Pancreas (tissue), 10 donors: ENCODE data around the gene MACROD1. TPM values are rescaled to one million over a fixed set of nuclear protein-coding genes. Genes with fewer than 3 reads are reported as not detected.
"Not testable (repeated sequence)": the region's sequence is repeated elsewhere in the genome, so short reads cannot be mapped to it uniquely, and the experiment has no call there.

Experiments
- ATAC-seq, 4 donors: fragments of 200-7000 bp; cut with Tn5 transposase; one replicate each; pipeline versions ENCODE4 v1.8.0 to v1.9.1; 2020; ENCODE audit warnings: mild to moderate bottlenecking in 4 of 4, moderate library complexity in 4 of 4
- DNase-seq, 6 donors: peaks; one replicate each; pipeline ENCODE4 v3.0.0-alpha.2; 2020
- FAIRE-seq: peaks from 2 replicates; lab custom pipeline; 2012; peaks lifted over from hg19 to GRCh38; lab: Jason Lieb, UNC
- H3K27ac ChIP-seq, 4 donors: fragments of 200-600 bp; sonication (generic); 1 replicate in 3 of 4; 2 replicates in 1 of 4; pipeline versions ENCODE4 v1.5.0 to v1.8.0; 2020
- H3K27me3 ChIP-seq, 4 donors: fragments of 200-600 bp; one replicate each; pipeline ENCODE4 v1.8.0; 2021
- H3K36me3 ChIP-seq, 3 donors: fragments of 200-600 bp; sonication (generic) in 1 of 3; one replicate each; pipeline versions ENCODE4 v1.5.0 to v1.8.0; 2020 to 2021
- H3K4me1 ChIP-seq, 3 donors: fragments of 200-600 bp; one replicate each; pipeline ENCODE4 v1.8.0; 2021
- H3K4me3 ChIP-seq, 4 donors: fragments of 200-600 bp; sonication (generic) in 2 of 4; one replicate each; pipeline versions ENCODE4 v1.5.0 to v1.8.0; 2020 to 2021
- H3K9me3 ChIP-seq, 4 donors: fragments of 200-600 bp; one replicate each; pipeline ENCODE4 v1.8.0; 2021
- WGBS, 2 donors: extraction: QIAGEN DNeasy Blood & Tissue Kit; methylation state at CpG; one replicate each; pipeline ENCODE4 v1.1.7; 2013; 5-methylcytosine and 5-hydroxymethylcytosine counted together
- intact Hi-C, 3 donors: fragments of 100-400 bp; cut with DNase I; formaldehyde crosslinking; loops; one replicate each; pipeline versions ENCODE4 v1.11.1 to v1.14.2; 2022
- polyA plus RNA-seq, 2 donors: library from polyadenylated mRNA; stranded (reverse); fragments of 200-250 nt; gene quantifications; one replicate each; pipeline ENCODE4 v1.2.3, GENCODE V29; 2013
- total RNA-seq, 6 donors: library from RNA; stranded (reverse); fragmentation: NEBNext Ultra II Directional in 4 of 6; extraction: Animal tissue kit (Norgen Biotek cat#: 25700) in 4 of 6; gene quantifications; one replicate each; pipeline versions ENCODE4 v1.2.1 to v1.2.4, GENCODE V29; 2021 to 2023
- TF ChIP-seq, protein P1 (sequence below), 4 donors: fragments of 200-600 bp; sonication (generic) in 3 of 4; IDR thresholded peaks; one replicate each; pipeline versions ENCODE4 v1.5.0 to v1.8.0; 2021; ENCODE audit warnings: antibody characterized with exemption in 4 of 4
- donor health status: healthy with polysubstance abuse.
- donor health status: DM: no; HTN: no; CAD: no; lungs with moderate emphysema.
- donor health status: DM: no; HTN: no; CAD: no.
- donor health status: control.
- donor health status: control.
- donor health status: Bipolar disorder and iron deficiency.
- donor health status: DM: yes; HTN: yes; CAD: no.
- donor health status: DM: no; HTN: no; CAD: no.
- donor health status: DM: no; HTN: no; CAD: no.
- donor health status: DM: yes; HTN: yes; CAD: no.

MACROD1 gene
- total and polyA plus RNA-seq, 8 donors: 26.0 to 126 (median 34.8) TPM

DNA sequence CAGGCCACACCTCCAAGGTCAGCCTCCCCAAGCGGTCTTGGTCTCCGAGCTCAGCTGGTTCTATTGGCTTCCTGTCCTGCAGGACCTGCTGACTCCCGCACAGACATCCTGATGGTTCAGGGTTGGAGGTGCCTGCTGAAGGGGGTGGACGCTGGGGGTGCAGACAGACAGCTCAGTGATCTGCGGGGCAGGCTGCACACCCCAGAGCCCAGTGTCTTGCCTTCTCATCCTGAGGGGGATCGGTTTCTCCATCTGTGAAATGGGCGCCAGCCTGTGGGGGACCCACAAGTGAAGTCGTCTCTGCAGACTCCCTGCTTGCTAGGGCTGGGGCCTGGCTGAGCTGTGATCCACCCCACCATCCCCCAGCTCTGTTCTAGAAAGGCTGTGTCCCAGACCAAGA lies 116.4 kb downstream of the MACROD1 start:
- 95 to 98% methylated on average over 8 of the region's 8 CpGs for WGBS, 2 donors
- no peak for FAIRE-seq
- intact Hi-C loops: no loop called here

DNA sequence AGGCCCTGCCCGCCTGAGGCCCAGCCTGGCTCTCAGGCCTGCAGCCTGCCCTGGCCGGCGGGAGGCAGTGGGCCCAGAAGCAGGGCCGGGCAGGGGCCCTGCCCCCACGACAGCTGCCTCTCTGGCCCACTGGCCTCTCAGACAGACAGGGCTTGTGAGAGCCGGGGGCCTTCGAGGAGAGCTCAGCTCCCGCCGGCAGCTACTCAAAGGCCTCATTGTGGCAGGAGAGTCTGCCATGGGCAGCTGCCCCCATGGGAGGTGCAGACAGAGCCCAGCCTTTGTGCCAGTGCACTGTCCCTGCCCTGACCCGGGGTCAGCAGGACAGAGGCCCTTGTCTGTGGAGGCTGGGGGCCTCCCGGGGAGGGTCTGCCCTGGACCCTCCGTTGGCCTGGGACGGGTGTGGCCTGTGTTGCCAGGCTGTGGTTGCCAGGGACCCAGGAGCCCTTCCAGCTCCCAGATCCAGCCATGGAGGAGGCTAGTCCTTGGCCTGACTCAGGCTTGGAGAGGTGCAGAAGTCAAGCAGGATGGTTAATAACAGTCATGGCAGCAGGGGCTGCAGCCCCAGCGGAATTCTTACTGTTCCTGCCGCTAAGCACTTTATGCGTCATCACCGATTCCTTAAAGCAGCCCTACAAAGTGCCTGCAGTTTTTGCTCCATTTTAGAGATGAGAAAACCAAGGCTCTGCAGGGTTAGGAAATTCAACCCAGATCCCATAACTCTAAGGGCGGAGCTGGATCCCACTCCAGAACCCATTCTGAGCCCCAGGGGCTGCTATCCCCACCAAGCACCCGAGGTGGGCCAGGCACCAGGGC lies 117.7 kb downstream of the MACROD1 start:
- H3K4me1 ChIP-seq: no peaks in the 10 kb centered on the region
- ATAC-seq: peak in 1 of 4 donors; percentile 14
- DNase-seq: peak in 1 of 6 donors; percentile 64
- FAIRE-seq: no peak
- intact Hi-C loops: no loop called here
- H3K27ac ChIP-seq: no peak overlapping the region
- TF ChIP-seq, protein P1, sequence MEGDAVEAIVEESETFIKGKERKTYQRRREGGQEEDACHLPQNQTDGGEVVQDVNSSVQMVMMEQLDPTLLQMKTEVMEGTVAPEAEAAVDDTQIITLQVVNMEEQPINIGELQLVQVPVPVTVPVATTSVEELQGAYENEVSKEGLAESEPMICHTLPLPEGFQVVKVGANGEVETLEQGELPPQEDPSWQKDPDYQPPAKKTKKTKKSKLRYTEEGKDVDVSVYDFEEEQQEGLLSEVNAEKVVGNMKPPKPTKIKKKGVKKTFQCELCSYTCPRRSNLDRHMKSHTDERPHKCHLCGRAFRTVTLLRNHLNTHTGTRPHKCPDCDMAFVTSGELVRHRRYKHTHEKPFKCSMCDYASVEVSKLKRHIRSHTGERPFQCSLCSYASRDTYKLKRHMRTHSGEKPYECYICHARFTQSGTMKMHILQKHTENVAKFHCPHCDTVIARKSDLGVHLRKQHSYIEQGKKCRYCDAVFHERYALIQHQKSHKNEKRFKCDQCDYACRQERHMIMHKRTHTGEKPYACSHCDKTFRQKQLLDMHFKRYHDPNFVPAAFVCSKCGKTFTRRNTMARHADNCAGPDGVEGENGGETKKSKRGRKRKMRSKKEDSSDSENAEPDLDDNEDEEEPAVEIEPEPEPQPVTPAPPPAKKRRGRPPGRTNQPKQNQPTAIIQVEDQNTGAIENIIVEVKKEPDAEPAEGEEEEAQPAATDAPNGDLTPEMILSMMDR (IDR thresholded peaks at IDR 0.05): no peak
- no peaks in the 10 kb centered on the region for H3K9me3 ChIP-seq
- H3K4me3 ChIP-seq: no peak overlapping the region
- no peaks in the 10 kb centered on the region for H3K27me3 ChIP-seq
- H3K36me3 ChIP-seq: no peaks in the 10 kb centered on the region
- WGBS, 2 donors: 87 to 88% methylated on average over 19 of the region's 19 CpGs

More for the DNA sequence above, 116.4 kb downstream of the MACROD1 start:
- no peaks in the 10 kb centered on the region for H3K4me1 ChIP-seq
- no peak overlapping the region for H3K4me3 ChIP-seq
- no peaks in the 10 kb centered on the region for H3K27me3 ChIP-seq
- no peaks in the 10 kb centered on the region for H3K36me3 ChIP-seq
- ATAC-seq (no peak), DNase-seq (no peak)
- no peak overlapping the region for H3K27ac ChIP-seq
- TF ChIP-seq, protein P1 (IDR thresholded peaks at IDR 0.05): no peak
- no peaks in the 10 kb centered on the region for H3K9me3 ChIP-seq

GRCh38 chr11:64047373-64047772 lies 118.5 kb downstream of the MACROD1 start:
- intact Hi-C loops, H3K27ac ChIP-seq, FAIRE-seq, DNase-seq, H3K9me3 ChIP-seq, H3K4me3 ChIP-seq, H3K27me3 ChIP-seq, ATAC-seq, H3K36me3 ChIP-seq, H3K4me1 ChIP-seq: not testable (repeated sequence)
- 92 to 94% methylated on average over 8 of the region's 8 CpGs for WGBS, 2 donors

DNA sequence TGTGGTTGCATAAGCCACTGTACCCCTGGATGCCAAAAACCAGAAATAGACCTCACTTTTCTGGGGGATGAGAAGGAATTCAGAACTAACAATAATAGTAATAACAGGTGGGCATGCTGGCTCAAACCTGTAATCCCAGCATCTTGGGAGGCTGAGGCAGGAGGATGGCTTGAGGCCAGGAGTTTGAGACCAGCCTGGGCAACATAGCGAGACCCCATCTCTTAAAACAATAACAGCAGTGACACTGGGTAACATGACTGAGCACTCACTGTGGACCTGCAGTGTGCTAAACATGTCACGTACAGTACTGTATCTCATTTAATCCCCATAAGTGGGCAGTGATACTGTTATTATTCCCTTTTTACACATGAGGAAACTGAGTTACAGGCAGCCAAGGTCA lies 120.2 kb downstream of the MACROD1 start:
- Histone ChIP-seq H3K27ac (no peak overlapping the region), H3K4me1 (no peaks in the 10 kb centered on the region), H3K9me3 (no peaks in the 10 kb centered on the region), H3K4me3 (no peak overlapping the region), H3K27me3 (no peaks in the 10 kb centered on the region), H3K36me3 (no peaks in the 10 kb centered on the region)
- no peak for DNase-seq
- TF ChIP-seq, protein P1 (IDR thresholded peaks at IDR 0.05): no peak
- intact Hi-C loops: no loop called here
- FAIRE-seq: no peak
- no peak for ATAC-seq
- WGBS, 2 donors: 95 to 96% methylated on average over 2 of the region's 2 CpGs

DNA sequence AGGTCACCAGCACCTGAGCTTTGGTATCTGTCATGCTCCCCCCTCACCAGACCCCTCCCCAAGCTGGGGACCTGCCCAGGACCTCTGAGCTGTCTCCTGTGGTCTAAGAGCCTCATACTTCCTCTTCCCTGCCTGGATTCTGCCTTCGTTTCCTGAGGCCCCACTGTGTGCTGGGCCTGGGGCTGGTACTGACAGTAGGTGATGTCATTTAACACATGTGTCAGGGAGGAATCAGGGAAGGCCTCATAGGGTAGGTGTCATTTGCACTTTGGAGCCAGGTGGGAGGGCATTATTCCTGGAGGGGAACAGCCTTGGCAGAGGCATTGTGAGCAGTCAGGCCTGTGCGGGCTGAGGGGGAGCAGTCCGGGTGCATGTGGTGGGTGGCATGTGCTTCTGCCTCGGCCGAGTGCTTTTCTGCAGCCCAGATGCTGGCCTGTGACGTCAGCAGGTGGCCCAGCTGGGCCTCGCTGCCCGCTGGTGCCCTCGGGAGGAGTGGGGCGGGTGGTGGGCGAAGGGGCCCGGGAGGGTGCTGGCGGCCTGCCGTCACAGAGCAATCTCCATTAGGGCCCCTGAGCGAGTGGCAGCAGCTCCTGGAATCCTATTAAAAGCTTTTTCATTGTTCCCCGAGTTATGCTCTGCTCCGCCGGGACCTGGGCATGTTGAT lies 121.1 kb downstream of the MACROD1 start:
- ATAC-seq (peak in 2 of 4 donors; percentile 45 to 46), DNase-seq (peak in 1 of 6 donors; percentile 55), FAIRE-seq (no peak)
- Histone ChIP-seq H3K27me3 (no peaks in the 10 kb centered on the region), H3K4me1 (no peaks in the 10 kb centered on the region), H3K9me3 (no peaks in the 10 kb centered on the region), H3K4me3 (no peak overlapping the region), H3K27ac (no peak overlapping the region), H3K36me3 (no peaks in the 10 kb centered on the region)
- TF ChIP-seq, protein P1 (IDR thresholded peaks at IDR 0.05): no peak
- intact Hi-C loops: no loop called here
- 85 to 91% methylated on average over 18 of the region's 18 CpGs for WGBS, 2 donors
